SK-N-MC (cell line): Measurements from ENCODE around the gene DELE1.

Experiments
- EZH2 ChIP-seq: fragments of 200-600 bp; sonication (generic); IDR thresholded peaks from one replicate; pipeline ENCODE4 v1.6.1; 2017; ENCODE audit warnings: antibody characterized with exemption
- POLR2AphosphoS5 ChIP-seq: IDR thresholded peaks from 2 replicates; pipeline ENCODE4 v1.6.1; 2012; ENCODE audit warnings: mild to moderate bottlenecking, low read depth, low read length, borderline replicate concordance

GRCh38 chr5:141940695-141941271 is 17.1 kb downstream of the DELE1 start:
- TF ChIP-seq POLR2AphosphoS5 (no peak), EZH2 (no peak)
